ENCODE results near the gene PLXNA2. TPM values are rescaled to one million over a fixed set of nuclear protein-coding genes. Genes with fewer than 3 reads are reported as not detected.
A peak's percentile ranks its signal among the peaks of the same experiment; 100 is the strongest.

The PLXNA2 gene
- polyA plus RNA-seq, 4 donors = 10.7 to 17.8 (median 12.8) TPM

DNA sequence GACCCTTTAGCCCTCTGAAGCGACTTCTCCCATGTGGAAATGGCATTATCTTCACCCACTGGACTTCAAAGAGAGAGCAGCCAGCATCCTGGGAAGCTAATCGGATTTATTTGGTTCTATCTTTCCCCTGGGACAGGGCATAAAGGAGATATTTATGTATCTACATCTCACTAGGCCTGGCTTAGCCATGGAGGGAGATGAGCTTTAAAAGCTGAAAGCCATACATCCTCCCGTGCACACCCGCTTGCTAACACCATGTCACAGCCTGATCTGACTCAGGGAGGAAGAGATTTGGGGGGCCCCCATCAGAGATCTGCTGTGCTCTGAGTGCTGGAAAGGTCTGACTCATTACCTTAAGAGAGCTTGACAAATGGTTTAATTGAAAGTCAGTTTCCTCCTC, 155.9 kb downstream of the PLXNA2 start:
- Histone ChIP-seq H3K4me3 (ENCODE audit: low read depth in 1 of 3, low read length in 3 of 3) (no peak overlapping the region), H3K36me3 (ENCODE audit: control insufficient read depth in 3 of 3, insufficient read depth in 2 of 3, low read depth in 1 of 3, low read length in 3 of 3) (peaks cover 0 to 34% (median 24%) of the 10 kb centered on the region in 3 donors)
- 91 to 95% (median 94%) methylated on average over 4 of the region's 4 CpGs for WGBS, 3 donors

DNA sequence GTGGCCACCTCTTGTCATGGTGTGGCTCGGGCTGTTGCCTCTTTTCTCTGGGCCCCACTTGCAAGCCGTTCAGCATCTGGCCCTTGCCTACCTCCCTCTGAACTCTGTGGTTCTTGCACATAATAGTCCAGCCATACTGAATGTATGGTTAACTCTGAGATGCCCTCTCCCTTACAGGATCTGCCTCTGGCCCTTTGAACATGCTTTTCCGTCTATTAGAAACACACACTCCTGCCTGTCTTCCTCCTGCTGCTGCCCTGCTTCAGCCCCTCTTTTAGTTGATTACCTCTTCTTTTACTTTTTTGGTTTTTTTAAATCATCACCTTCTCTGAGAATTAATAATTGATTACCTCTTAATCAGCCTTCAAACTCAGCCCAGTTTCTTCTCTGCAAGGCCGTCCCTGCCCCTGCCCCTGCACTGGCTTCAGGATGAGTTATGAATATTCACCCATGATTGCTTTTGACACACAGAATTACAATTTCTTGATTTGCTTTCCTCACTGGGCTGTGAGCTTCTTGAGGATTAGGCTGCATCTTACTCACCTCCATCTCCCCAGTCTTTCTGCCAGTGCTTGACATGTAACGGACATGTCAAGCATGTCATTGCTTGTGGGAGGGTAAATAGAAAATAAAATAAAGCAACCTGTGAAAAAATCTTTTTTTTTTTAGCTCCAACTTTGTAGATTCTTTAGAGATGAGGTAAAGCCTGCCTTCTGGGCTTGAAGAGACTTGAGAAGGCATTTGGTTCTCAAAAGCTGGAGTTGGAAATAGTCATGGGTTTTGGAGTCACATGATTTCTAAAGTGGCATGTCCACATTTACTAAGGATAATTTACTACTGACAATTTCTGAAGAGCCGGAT, 158.3 kb downstream of the PLXNA2 start:
- Histone ChIP-seq H3K4me1 (ENCODE audit: control insufficient read depth in 3 of 3, insufficient read depth in 2 of 3, low read depth in 1 of 3, low read length in 2 of 3) (peaks cover 0 to 3% (median 3%) of the 10 kb centered on the region in 3 donors), H3K27me3 (ENCODE audit: control insufficient read depth in 3 of 3, insufficient read depth in 3 of 3, low read length in 3 of 3) (peaks cover 0 to 52% (median 0%) of the 10 kb centered on the region in 3 donors), H3K36me3 (ENCODE audit: control insufficient read depth in 3 of 3, insufficient read depth in 2 of 3, low read depth in 1 of 3, low read length in 3 of 3) (peaks cover 5 to 44% (median 19%) of the 10 kb centered on the region in 3 donors), H3K27ac (ENCODE audit: low read depth in 1 of 3, low read length in 2 of 3) (peak overlapping the region in 1 of 3 donors; percentile 4), H3K9me3 (ENCODE audit: control insufficient read depth in 2 of 2, insufficient read depth in 1 of 2, low read depth in 1 of 2, low read length in 1 of 2) (peaks cover 0 to 2% of the 10 kb centered on the region in 2 donors), H3K4me3 (ENCODE audit: low read depth in 1 of 3, low read length in 3 of 3) (no peak overlapping the region)
- 77 to 85% (median 81%) methylated on average over 6 of the region's 6 CpGs for WGBS, 3 donors
- FAIRE-seq = no peak
- no peak for DNase-seq

More for the DNA sequence above, 155.9 kb downstream of the PLXNA2 start:
- Histone ChIP-seq H3K9me3 (ENCODE audit: control insufficient read depth in 2 of 2, insufficient read depth in 1 of 2, low read depth in 1 of 2, low read length in 1 of 2) (no peaks in the 10 kb centered on the region), H3K4me1 (ENCODE audit: control insufficient read depth in 3 of 3, insufficient read depth in 2 of 3, low read depth in 1 of 3, low read length in 2 of 3) (peaks cover 0 to 3% (median 3%) of the 10 kb centered on the region in 3 donors), H3K27ac (ENCODE audit: low read depth in 1 of 3, low read length in 2 of 3) (no peak overlapping the region), H3K27me3 (ENCODE audit: control insufficient read depth in 3 of 3, insufficient read depth in 3 of 3, low read length in 3 of 3) (peaks cover 0 to 31% (median 0%) of the 10 kb centered on the region in 3 donors)
- no peak for DNase-seq
- no peak for FAIRE-seq

DNA sequence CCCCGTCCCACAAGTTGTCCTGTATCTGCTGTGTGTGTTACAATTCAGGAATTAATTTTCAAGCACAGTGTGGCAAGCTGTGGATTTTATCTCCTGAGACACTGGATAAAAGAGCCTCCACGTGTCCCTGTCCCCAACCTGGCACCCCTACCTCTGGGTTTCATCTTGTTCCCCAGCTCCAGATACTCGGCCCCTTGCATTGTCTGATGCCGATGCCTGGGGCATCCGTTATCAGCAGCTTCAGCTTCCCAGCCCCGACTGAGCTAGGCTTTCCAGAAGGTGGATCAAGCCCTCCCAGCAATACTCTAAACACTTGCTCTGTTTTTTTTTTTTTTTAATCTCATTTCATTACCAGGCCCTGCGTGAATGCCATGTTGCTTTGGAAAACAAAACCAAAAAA, 159.4 kb downstream of the PLXNA2 start:
- Histone ChIP-seq H3K9me3 (ENCODE audit: control insufficient read depth in 2 of 2, insufficient read depth in 1 of 2, low read depth in 1 of 2, low read length in 1 of 2) (peaks cover 0 to 2% of the 10 kb centered on the region in 2 donors), H3K27ac (ENCODE audit: low read depth in 1 of 3, low read length in 2 of 3) (no peak overlapping the region), H3K4me1 (ENCODE audit: control insufficient read depth in 3 of 3, insufficient read depth in 2 of 3, low read depth in 1 of 3, low read length in 2 of 3) (peaks cover 0 to 3% (median 3%) of the 10 kb centered on the region in 3 donors), H3K27me3 (ENCODE audit: control insufficient read depth in 3 of 3, insufficient read depth in 3 of 3, low read length in 3 of 3) (peaks cover 0 to 61% (median 0%) of the 10 kb centered on the region in 3 donors), H3K36me3 (ENCODE audit: control insufficient read depth in 3 of 3, insufficient read depth in 2 of 3, low read depth in 1 of 3, low read length in 3 of 3) (peaks cover 6 to 38% (median 16%) of the 10 kb centered on the region in 3 donors), H3K4me3 (ENCODE audit: low read depth in 1 of 3, low read length in 3 of 3) (no peak overlapping the region)
- no peak for FAIRE-seq
- DNase-seq = no peak
- 87 to 92% (median 88%) methylated on average over 7 of the region's 7 CpGs for WGBS, 3 donors

DNA sequence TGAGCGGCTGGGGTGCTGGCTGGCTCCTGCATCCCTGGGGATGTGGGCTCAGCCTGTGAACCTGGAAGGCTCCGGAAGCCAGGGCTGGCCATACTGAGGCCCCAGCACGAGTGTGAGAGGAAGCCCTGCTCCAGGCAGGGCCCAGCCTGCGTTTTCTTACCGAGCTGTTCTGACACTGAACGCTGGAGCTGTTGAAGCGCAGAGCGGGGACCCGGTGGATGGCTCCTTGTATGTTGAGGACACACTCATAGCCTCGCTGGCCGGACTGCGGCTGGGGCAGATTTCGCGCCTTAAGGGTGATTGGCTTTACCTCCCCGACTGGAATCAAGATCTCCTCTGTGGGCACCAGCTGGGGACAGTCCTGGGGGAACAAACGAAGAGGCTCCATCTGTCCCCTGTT, 160.0 kb downstream of the PLXNA2 start:
- FAIRE-seq = no peak
- peaks cover 0 to 2% of the 10 kb centered on the region in 2 donors for H3K9me3 ChIP-seq (ENCODE audit: control insufficient read depth in 2 of 2, insufficient read depth in 1 of 2, low read depth in 1 of 2, low read length in 1 of 2)

DNA sequence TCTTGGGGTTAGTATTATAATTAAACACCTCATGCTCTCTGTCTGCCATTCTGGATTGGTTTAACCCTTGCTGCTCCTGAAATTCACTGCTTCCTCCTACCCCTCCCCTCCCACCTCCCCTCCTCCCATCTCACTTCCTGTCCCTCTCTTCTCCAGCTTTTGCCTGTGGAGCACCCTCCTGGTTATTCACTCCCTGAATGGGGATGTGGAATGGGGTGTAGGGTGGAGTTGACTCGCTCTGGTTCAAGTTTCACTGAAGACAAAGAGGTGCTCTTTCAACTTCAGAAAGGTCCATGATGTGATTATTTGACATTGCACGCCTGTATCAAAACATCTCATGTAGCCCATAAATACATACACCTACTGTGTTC, 160.5 kb downstream of the PLXNA2 start:
- Histone ChIP-seq H3K9me3 (ENCODE audit: control insufficient read depth in 2 of 2, insufficient read depth in 1 of 2, low read depth in 1 of 2, low read length in 1 of 2) (peaks cover 0 to 2% of the 10 kb centered on the region in 2 donors), H3K27ac (ENCODE audit: low read depth in 1 of 3, low read length in 2 of 3) (no peak overlapping the region), H3K4me3 (ENCODE audit: low read depth in 1 of 3, low read length in 3 of 3) (no peak overlapping the region), H3K27me3 (ENCODE audit: control insufficient read depth in 3 of 3, insufficient read depth in 3 of 3, low read length in 3 of 3) (peaks cover 0 to 59% (median 0%) of the 10 kb centered on the region in 3 donors), H3K36me3 (ENCODE audit: control insufficient read depth in 3 of 3, insufficient read depth in 2 of 3, low read depth in 1 of 3, low read length in 3 of 3) (peaks cover 6 to 42% (median 21%) of the 10 kb centered on the region in 3 donors), H3K4me1 (ENCODE audit: control insufficient read depth in 3 of 3, insufficient read depth in 2 of 3, low read depth in 1 of 3, low read length in 2 of 3) (peaks cover 0 to 3% (median 3%) of the 10 kb centered on the region in 3 donors)
- WGBS, 3 donors = 92 to 100% (median 97%) methylated on average over 2 of the region's 2 CpGs
- no peak for DNase-seq
- no peak for FAIRE-seq

More for the DNA sequence above, 160.0 kb downstream of the PLXNA2 start:
- peaks cover 0 to 3% (median 3%) of the 10 kb centered on the region in 3 donors for H3K4me1 ChIP-seq (ENCODE audit: control insufficient read depth in 3 of 3, insufficient read depth in 2 of 3, low read depth in 1 of 3, low read length in 2 of 3)
- H3K27ac ChIP-seq (ENCODE audit: low read depth in 1 of 3, low read length in 2 of 3) = no peak overlapping the region
- no peak for DNase-seq
- WGBS, 3 donors = 91 to 96% (median 94%) methylated on average over 16 of the region's 16 CpGs
- H3K27me3 ChIP-seq (ENCODE audit: control insufficient read depth in 3 of 3, insufficient read depth in 3 of 3, low read length in 3 of 3) = peaks cover 0 to 60% (median 0%) of the 10 kb centered on the region in 3 donors
- no peak overlapping the region for H3K4me3 ChIP-seq (ENCODE audit: low read depth in 1 of 3, low read length in 3 of 3)
- peaks cover 6 to 39% (median 17%) of the 10 kb centered on the region in 3 donors for H3K36me3 ChIP-seq (ENCODE audit: control insufficient read depth in 3 of 3, insufficient read depth in 2 of 3, low read depth in 1 of 3, low read length in 3 of 3)

DNA sequence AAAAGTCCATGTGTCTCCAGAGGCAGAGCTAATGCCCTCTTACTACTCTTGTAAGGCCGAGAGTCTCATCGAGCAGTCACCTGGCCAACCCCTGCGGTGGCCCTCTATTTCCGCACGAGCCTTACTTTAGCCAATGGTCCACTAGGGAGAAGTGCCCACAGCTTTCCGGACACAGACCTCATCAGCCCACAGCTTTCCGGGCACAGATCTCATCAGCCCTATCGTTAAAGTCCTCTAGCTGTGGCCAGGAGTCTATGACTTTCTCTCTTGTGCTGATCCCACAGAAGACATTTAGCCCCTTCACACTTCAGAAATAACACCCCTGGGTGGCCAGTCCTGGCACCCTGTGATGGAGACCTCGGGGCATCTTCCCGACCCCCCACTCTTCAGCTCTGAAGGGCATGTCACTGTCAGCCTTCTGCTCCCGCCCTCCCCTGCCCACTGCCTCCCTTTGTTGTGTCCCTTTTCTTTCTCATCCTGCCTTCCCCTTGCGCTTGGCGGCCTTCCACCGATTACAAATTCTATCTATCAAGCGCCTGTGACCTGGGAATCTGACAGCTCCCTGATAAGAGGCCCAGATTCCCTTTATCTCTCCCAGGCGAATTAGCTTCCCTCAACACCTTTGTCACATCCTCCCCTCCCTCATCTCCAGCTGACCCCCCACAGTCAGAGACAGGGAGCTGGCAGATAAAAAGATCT, 161.0 kb downstream of the PLXNA2 start:
- H3K36me3 ChIP-seq (ENCODE audit: control insufficient read depth in 3 of 3, insufficient read depth in 2 of 3, low read depth in 1 of 3, low read length in 3 of 3) = peaks cover 6 to 40% (median 21%) of the 10 kb centered on the region in 3 donors
- WGBS, 3 donors = 83 to 89% (median 86%) methylated on average over 16 of the region's 16 CpGs

DNA sequence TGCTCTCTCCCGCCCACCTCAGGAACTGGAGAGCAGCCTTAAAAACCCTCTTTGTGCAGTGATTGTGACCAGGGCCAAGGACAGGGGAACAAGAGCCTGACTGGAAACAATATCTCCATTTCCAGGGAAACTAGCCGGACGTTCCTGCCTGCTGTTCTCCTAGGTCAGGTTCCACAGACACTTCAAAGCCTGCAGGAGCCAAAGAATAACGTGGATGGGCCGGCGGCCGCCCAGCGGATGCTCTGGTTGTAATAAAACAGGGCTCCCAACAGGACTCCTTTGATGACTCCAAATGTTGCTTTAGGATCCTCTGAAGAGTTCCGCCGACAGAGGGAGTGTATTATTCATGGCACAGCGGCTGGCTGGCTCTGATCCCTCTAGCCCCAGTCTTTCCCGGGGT, 162.2 kb downstream of the PLXNA2 start:
- DNase-seq (no peak), FAIRE-seq (no peak)
- peaks cover 0 to 3% (median 3%) of the 10 kb centered on the region in 3 donors for H3K4me1 ChIP-seq (ENCODE audit: control insufficient read depth in 3 of 3, insufficient read depth in 2 of 3, low read depth in 1 of 3, low read length in 2 of 3)
- no peak overlapping the region for H3K4me3 ChIP-seq (ENCODE audit: low read depth in 1 of 3, low read length in 3 of 3)
- peaks cover 0 to 2% of the 10 kb centered on the region in 2 donors for H3K9me3 ChIP-seq (ENCODE audit: control insufficient read depth in 2 of 2, insufficient read depth in 1 of 2, low read depth in 1 of 2, low read length in 1 of 2)
- H3K36me3 ChIP-seq (ENCODE audit: control insufficient read depth in 3 of 3, insufficient read depth in 2 of 3, low read depth in 1 of 3, low read length in 3 of 3) = peaks cover 11 to 45% (median 18%) of the 10 kb centered on the region in 3 donors
- H3K27ac ChIP-seq (ENCODE audit: low read depth in 1 of 3, low read length in 2 of 3) = no peak overlapping the region
- peaks cover 0 to 66% (median 0%) of the 10 kb centered on the region in 3 donors for H3K27me3 ChIP-seq (ENCODE audit: control insufficient read depth in 3 of 3, insufficient read depth in 3 of 3, low read length in 3 of 3)
- WGBS, 3 donors = 82 to 92% (median 89%) methylated on average over 12 of the region's 12 CpGs

More for the DNA sequence above, 161.0 kb downstream of the PLXNA2 start:
- H3K4me1 ChIP-seq (ENCODE audit: control insufficient read depth in 3 of 3, insufficient read depth in 2 of 3, low read depth in 1 of 3, low read length in 2 of 3) = peaks cover 0 to 3% (median 3%) of the 10 kb centered on the region in 3 donors
- H3K27me3 ChIP-seq (ENCODE audit: control insufficient read depth in 3 of 3, insufficient read depth in 3 of 3, low read length in 3 of 3) = peaks cover 0 to 62% (median 0%) of the 10 kb centered on the region in 3 donors
- H3K4me3 ChIP-seq (ENCODE audit: low read depth in 1 of 3, low read length in 3 of 3) = no peak overlapping the region
- FAIRE-seq = no peak
- H3K9me3 ChIP-seq (ENCODE audit: control insufficient read depth in 2 of 2, insufficient read depth in 1 of 2, low read depth in 1 of 2, low read length in 1 of 2) = peaks cover 0 to 2% of the 10 kb centered on the region in 2 donors
- H3K27ac ChIP-seq (ENCODE audit: low read depth in 1 of 3, low read length in 2 of 3) = no peak overlapping the region
- DNase-seq = no peak
